Glomerular visceral epithelial cell (primary cell): ENCODE measurements around the gene PRRX2.
"Not testable (repeated sequence)": the region's sequence is repeated elsewhere in the genome, so short reads cannot be mapped to it uniquely, and the experiment has no call there.

Experiments
- DNase-seq: peaks from one replicate; pipeline ENCODE4 v3.0.0-alpha.2; 2016; ENCODE audit errors: extremely low spot score

PRRX2 gene

GRCh38 chr9:129732946-129733631 lies 67.6 kb downstream of the PRRX2 start:
- no peak for DNase-seq

- DNase-seq, result no peak
Observed at GRCh38 chr9:129733632-129733953, 68.1 kb downstream of the PRRX2 start.

- no peak for DNase-seq
Observed at GRCh38 chr9:129735546-129735945, 70.1 kb downstream of the PRRX2 start.

GRCh38 chr9:129736334-129736733 lies 70.9 kb downstream of the PRRX2 start:
- DNase-seq, result no peak

GRCh38 chr9:129737479-129738274 lies 72.2 kb downstream of the PRRX2 start:
- DNase-seq, result peak; percentile 73

- no peak for DNase-seq
Observed at GRCh38 chr9:129739432-129739831, 74.0 kb downstream of the PRRX2 start.

- no peak for DNase-seq
Observed at GRCh38 chr9:129740174-129740573, 74.7 kb downstream of the PRRX2 start.

GRCh38 chr9:129740666-129741464 lies 75.4 kb downstream of the PRRX2 start:
- DNase-seq, result no peak

- DNase-seq, result peak; percentile 59
Observed at GRCh38 chr9:129745200-129745599, 79.8 kb downstream of the PRRX2 start.

- peak; percentile 42 for DNase-seq
Observed at GRCh38 chr9:129746092-129746777, 80.8 kb downstream of the PRRX2 start.

- no peak for DNase-seq
Observed at GRCh38 chr9:129748249-129748648, 82.8 kb downstream of the PRRX2 start.

- not testable (repeated sequence) for DNase-seq
Observed at GRCh38 chr9:129749052-129749451, 83.6 kb downstream of the PRRX2 start.

GRCh38 chr9:129749575-129749974 lies 84.1 kb downstream of the PRRX2 start:
- DNase-seq, result no peak

GRCh38 chr9:129750013-129750638 lies 84.7 kb downstream of the PRRX2 start:
- peak; percentile 23 for DNase-seq

- DNase-seq, result peak; percentile 24
Observed at GRCh38 chr9:129751841-129752801, 86.7 kb downstream of the PRRX2 start.

GRCh38 chr9:129752900-129753729 lies 87.7 kb downstream of the PRRX2 start, which contains the start of gene PTGES:
Gene PTGES, minus strand, starts transcription at chr9:129753042. Its CDS starts 30 bp downstream, at chr9:129753012.
- DNase-seq, result peak; percentile 84

- DNase-seq, result no peak
Observed at GRCh38 chr9:129755151-129755550, 89.7 kb downstream of the PRRX2 start.

- no peak for DNase-seq
Observed at GRCh38 chr9:129756191-129756590, 90.7 kb downstream of the PRRX2 start.

- no peak for DNase-seq
Observed at GRCh38 chr9:129757045-129757444, 91.6 kb downstream of the PRRX2 start.
